ENCODE results near the gene CPA4.

- TF ChIP-seq CTCF (IDR thresholded peaks at IDR 0.05) (no peak), POLR2A (IDR thresholded peaks at IDR 0.05) (no peak), POLR2AphosphoS5 (IDR thresholded peaks at IDR 0.05) (no peak)
Observed at GRCh38 chr7:130294314-130294713, 1.4 kb downstream of the CPA4 start.
